ENCODE results near the gene STAP2. TPM values are rescaled to one million over a fixed set of nuclear protein-coding genes. Genes with fewer than 3 reads are reported as not detected.
"Not testable (repeated sequence)": the region's sequence is repeated elsewhere in the genome, so short reads cannot be mapped to it uniquely, and the experiment has no call there.

Gene STAP2
- total RNA-seq, 2 donors from 2014 or later, result 17.4 to 22.3 TPM

DNA sequence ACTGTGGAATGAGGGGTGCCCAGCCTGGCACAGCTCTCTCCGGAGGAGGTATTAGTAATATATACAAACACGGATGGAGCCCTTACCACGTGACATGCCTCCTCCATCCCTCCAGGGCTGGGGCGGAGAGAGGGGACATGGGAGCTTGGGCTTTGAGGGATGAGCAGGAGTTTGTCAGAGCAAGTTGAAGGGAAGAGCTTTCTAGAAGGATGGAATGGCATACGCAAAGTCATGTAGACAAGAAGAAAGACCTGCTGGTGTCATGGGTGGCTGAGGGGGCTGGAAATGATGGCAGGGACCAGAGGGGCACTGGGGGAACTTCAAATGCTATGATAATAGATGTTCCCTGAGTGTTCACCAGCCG, 7.4 kb upstream of the STAP2 start:
- Mint-ChIP-seq H3K27ac (no peak overlapping the region), H3K9me3 (no peaks in the 10 kb centered on the region), H3K36me3 (peaks cover 6 to 8% of the 10 kb centered on the region in 2 donors)
- ATAC-seq (no peak), DNase-seq (ENCODE audit: low spot score in 2 of 2) (no peak)

DNA sequence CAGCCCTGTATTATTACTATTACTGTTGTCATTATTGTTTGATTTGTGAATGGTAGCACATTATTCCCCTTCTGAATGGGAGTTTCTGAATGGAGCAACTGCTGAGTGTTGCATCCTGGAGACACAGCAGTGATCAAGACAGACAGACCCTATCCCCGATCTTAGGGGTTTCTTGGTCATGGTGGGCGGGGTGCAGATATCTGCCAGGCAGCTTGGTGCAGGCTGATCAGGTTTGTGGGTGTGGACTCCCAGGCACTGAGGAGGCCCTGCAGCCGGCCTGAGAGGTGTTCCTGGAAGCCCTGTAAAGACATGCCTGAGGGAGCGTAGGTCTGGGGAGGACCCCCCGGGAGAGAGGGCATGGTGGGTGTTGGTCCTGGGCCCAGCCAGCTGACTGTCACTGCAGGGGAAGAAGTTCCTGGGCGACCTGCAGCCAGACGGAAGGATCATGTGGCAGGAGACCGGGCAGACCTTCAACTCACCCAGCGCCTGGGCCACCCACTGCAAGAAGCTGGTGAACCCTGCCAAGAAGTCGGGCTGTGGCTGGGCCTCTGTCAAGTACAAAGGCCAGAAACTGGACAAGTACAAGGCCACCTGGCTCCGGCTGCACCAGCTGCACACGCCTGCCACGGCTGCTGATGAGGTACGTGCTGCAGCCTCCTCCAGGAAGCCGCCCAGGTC, 6.9 kb upstream of the STAP2 start:
- ATAC-seq (no peak), DNase-seq (ENCODE audit: low spot score in 2 of 2) (no peak)
- H3K27ac Mint-ChIP-seq, result no peak overlapping the region
- peaks cover 6 to 8% of the 10 kb centered on the region in 2 donors for H3K36me3 Mint-ChIP-seq
- H3K9me3 Mint-ChIP-seq, result no peaks in the 10 kb centered on the region

DNA sequence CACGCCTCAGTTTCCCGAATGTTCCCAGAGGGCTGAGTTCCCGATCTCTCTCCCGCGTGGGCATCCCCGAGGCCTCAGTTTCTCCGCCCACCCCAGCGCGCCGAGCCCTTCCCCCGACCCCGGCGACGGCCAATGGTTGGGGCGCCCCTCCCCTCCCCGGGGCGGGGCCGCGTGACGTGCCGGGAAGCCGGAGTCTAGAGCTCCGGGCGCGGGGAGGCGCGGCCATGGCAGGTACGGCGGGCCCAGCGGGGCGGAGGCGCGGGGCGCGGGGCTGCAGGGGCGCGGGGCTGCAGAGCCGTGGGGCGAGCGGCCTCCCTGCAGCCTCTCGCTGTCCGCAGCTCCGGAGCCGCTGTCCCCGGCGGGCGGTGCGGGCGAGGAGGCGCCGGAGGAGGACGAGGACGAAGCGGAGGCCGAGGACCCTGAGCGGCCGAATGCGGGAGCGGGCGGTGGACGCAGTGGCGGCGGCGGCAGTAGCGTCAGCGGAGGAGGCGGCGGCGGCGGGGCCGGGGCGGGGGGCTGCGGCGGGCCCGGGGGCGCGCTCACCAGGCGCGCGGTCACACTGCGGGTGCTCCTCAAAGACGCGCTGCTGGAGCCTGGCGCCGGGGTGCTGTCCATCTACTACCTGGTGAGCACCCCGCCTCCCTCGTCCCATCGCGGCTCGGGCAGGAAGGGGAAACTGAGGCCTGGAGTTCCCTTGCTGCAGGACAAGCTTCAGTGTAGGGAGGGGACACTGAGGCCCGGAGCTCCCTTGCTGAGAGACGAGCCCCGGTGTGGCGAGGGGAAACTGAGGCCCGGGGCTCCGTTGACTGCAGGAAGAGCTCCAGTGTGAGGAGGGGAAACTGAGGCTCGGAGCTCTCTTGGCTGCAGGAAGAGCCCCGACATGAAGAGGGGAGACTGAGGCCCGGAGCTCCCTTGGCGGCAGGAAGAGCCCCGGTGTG, 5.0 kb upstream of the STAP2 start, which contains the start of gene MPND:
MPND (plus strand) TSS at position 193 of the 938 bp plus-strand sequence; CDS start at position 225, 32 bp downstream.
- Mint-ChIP-seq H3K9me3 (no peaks in the 10 kb centered on the region), H3K36me3 (peaks cover 6 to 8% of the 10 kb centered on the region in 2 donors)
- peak; percentile 92 to 99 for DNase-seq (ENCODE audit: low spot score in 2 of 2)

DNA sequence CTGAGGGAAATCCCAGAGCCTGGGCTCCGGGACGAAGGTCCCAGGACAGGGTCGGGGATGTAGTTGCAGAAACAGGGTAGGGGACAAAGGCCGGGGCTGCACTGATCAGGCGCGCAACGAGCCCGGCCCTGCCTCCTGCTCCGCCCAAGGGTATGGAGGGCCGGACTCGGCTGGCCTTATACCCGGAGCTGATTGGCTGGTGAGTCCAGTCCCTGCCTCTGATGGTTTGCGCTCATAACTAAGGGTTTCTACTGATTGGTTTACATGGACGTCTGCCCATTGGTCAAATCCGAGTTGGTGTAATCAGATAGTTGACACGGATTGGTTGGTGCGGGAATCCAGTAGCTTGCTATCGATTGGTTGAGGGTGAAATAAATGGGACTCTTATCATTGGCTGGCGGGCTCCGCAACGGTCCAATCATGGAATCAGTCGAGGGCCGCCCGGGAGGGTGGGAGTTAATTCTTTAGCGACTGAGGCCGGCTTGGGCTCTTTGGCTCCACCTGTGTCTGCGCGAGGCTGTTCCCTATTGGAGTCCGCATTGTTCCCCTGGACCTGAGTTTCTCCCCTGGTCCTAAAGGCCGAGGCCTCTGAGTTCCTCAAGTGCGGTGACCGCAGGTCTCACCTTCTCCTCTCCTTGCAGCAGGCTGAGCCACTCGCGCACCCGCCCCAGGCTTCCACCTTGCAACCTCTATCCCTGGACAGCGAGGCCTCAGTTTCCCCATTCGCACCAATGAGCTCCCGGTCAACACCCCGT, 4.2 kb upstream of the STAP2 start:
- H3K36me3 Mint-ChIP-seq, result peaks cover 6 to 8% of the 10 kb centered on the region in 2 donors

More for the DNA sequence above, 5.0 kb upstream of the STAP2 start, which contains the start of gene MPND:
- ATAC-seq, result peak; percentile 75 to 79
- H3K27ac Mint-ChIP-seq, result peak within 1 kb of the TSS; percentile 85 to 95

DNA sequence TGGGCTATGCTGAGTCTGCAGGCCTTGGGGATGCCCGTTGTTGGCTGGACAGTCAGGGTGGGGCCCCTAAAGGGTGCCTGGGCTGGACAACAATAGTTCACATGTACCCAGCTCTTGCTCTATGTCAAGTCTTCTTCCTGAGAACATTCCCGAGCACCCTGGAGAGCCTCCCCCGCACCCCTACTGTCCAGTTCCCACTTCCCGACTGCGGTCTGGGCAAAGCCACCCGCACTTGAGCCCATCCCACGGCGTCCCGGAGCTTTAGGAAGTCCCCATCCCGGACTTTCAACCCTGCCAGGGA, 3.6 kb upstream of the STAP2 start:
- Mint-ChIP-seq H3K9me3 (no peaks in the 10 kb centered on the region), H3K36me3 (peaks cover 6 to 8% of the 10 kb centered on the region in 2 donors), H3K27ac (peak overlapping the region in 1 of 2 donors; percentile 85)
- DNase-seq (ENCODE audit: low spot score in 2 of 2) (peak in 1 of 2 donors; percentile 73), ATAC-seq (no peak)

More for the DNA sequence above, 4.2 kb upstream of the STAP2 start:
- Mint-ChIP-seq H3K9me3 (no peaks in the 10 kb centered on the region), H3K27ac (peak overlapping the region; percentile 85 to 95)
- ATAC-seq (peak; percentile 88 to 92), DNase-seq (ENCODE audit: low spot score in 2 of 2) (peak; percentile 88 to 95)

DNA sequence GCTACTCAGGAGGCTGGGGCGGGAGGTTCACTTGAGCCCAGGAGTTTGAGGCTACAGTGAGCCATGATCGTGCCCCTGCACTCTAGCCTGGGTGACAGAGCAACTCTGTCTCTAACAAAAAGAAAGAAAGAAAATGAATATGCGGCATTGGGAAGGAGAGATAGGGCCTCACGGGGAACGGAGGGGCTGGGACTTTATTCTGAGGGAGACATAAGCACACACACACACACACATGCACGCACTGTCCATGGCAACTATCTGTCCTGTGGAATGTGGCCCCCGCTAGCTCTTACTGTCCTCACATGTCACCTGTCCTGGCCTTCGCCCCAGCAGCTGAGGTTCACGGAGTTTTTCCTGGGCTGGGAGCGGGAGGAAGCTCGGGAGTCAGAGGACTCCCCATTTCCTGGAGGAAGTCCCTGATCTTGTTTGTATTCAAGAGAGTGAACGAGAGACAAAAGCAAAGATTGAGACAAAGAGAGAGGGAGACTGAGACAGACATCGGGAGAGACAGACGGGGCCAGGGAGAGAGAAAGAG, 654 bp downstream of the STAP2 start:
- ATAC-seq (no peak), DNase-seq (ENCODE audit: low spot score in 2 of 2) (no peak)
- peaks cover 10 to 25% of the 10 kb centered on the region in 2 donors for H3K36me3 Mint-ChIP-seq
- peaks cover 13 to 17% of the 10 kb centered on the region in 2 donors for H3K9me3 Mint-ChIP-seq
- H3K27ac Mint-ChIP-seq, result peak overlapping the region; percentile 90 to 94

DNA sequence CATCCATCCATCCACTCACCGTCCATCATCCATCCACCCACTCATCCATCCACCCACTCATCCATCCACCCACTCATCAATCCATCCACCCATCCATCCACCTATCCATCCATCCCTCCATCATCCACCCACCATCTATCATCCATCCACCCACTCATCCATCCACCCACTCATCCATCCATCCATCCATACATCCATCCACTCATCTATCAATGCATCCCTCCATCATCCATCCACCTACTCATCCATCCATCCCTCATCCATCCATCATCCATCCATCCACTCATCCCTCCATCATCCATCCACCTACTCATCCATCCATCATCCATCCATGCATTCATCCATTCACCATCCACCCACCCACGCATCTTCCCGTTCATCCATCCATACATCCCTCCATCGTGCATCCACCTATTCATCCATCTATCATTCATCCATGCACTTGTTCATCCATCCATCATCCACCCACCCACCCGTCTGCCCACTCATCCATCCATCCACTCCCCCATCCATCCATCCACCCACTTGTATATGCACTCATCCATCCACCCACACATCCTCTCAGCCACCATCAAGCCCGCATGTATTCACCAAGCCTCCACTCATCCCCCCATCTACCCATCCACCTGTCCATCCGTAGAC, 3.6 kb downstream of the STAP2 start:
- Mint-ChIP-seq H3K27ac (peak overlapping the region in 1 of 2 donors; percentile 70), H3K9me3 (peaks cover 13 to 17% of the 10 kb centered on the region in 2 donors), H3K36me3 (peaks cover 10 to 31% of the 10 kb centered on the region in 2 donors)
- DNase-seq (ENCODE audit: low spot score in 2 of 2) (no peak), ATAC-seq (no peak)

DNA sequence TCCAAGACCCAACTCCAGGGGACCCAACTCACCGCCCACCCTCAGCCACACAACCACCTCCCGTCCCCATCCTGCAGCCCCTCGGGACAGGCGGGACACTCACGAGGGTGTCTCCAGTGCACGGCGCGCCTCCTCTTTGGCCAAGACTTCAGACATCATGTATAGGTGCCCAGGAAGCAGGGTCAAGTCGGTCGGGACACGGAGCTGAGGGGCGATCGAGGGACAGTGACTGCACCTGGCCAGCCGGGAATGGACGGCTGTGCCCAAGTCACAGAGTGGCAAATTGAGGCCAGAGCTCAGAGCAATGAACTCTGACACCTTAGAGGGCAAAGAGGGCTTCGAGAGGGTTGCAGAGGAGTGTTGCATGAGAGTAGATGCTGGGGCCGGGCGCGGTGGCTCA, 8.8 kb downstream of the STAP2 start:
- Mint-ChIP-seq H3K27ac (peak overlapping the region in 1 of 2 donors; percentile 87), H3K9me3 (peaks cover 8 to 9% of the 10 kb centered on the region in 2 donors), H3K36me3 (peaks cover 5 to 23% of the 10 kb centered on the region in 2 donors)
- no peak for DNase-seq (ENCODE audit: low spot score in 2 of 2)
- no peak for ATAC-seq

DNA sequence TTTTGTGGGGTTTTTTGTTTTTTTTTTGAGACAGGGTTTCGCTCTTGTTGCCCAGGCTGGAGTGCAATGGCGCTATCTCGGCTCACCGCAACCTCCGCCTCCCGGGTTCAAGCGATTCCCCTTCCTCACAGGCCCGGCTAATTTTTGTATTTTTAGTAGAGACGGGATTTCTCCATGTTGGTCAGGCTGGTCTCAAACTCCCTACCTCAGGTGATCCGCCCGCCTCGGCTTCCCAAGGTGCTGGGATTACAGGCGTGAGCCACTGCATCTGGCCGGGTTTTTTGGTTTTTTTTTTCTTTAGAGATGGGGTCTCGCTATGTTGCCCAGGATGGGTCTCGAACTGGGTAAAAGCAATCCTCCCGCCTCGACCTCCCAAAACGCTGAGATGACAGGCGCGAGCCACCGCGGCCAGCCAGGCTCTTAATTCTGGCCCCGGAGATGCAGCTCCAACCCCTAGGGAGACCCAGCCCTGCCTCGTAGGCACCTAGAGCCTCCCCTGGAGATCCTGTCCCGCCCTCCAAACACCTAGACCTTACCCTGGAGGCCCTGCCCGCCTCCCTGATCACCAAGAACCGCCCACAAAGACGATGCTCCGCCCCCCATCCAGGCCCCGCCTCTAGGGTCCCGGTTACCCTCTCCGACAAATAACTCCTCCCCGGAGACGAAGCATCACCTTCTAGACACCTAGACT, 9.5 kb downstream of the STAP2 start:
- peaks cover 0 to 16% of the 10 kb centered on the region in 2 donors for H3K36me3 Mint-ChIP-seq
- peak in 1 of 2 donors; percentile 70 for DNase-seq (ENCODE audit: low spot score in 2 of 2)
- H3K27ac Mint-ChIP-seq, result peak overlapping the region; percentile 87 to 94
- H3K9me3 Mint-ChIP-seq, ATAC-seq: not testable (repeated sequence)

DNA sequence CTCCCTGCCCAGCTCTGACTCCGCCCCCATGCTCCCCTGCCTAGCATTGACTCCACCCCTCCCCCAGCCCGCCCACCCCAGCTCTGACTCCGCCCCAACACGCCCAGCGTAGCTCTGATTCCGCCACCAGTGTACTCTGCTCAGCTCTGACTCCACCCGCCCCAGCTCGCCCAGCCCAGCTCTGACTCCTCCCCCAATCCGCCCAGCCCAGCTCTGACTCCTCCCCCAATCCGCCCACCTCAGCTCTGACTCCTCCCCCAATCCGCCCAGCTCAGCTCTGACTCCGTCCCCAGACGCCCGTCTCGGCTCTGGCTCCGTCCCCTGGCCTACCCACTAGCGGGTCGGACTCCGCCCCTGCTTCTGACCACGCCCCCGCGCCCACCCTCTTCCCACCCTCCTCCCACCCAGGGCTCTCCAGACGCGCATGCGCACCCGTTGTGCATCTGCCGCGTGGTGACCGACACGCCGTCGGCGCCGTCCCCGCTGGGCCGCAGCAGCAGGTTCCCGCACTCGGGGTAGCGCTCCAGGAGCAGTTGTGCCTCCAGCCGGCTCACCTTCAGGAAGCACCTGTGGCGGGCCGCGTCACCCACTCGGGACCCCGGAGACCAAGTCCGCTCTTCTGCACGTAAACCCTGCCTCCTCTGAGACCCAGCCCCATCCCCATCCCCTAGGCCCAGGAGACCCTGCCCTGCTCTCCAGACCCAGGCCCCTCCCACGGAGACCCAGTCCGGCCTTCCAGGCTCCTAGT, 10.2 kb downstream of the STAP2 start:
- peaks cover 0 to 12% of the 10 kb centered on the region in 2 donors for H3K36me3 Mint-ChIP-seq
- H3K27ac Mint-ChIP-seq, result peak overlapping the region; percentile 87 to 94
- DNase-seq (ENCODE audit: low spot score in 2 of 2) (peak; percentile 96), ATAC-seq (peak; percentile 84 to 91)
- no peaks in the 10 kb centered on the region for H3K9me3 Mint-ChIP-seq

DNA sequence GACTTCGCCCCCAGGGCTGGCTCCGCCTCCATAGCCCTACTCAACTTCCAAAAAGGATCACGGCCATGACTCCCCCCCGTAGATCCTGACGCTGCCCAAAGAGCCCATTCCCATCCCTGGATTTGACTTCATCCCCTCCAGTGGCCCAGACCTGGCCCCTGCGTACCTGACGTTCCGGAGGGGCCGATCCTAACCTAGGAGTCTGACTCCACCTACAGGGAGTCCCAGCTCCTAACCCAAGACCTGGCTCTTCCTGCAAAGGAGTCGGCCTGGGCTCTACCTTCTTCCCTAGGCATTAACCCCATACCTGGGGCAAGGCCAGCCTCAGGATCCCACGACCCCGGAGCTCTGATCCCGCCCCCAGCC, 10.8 kb downstream of the STAP2 start:
- no peaks in the 10 kb centered on the region for H3K9me3 Mint-ChIP-seq
- ATAC-seq, result peak; percentile 20 to 30
- H3K36me3 Mint-ChIP-seq, result peaks cover 0 to 12% of the 10 kb centered on the region in 2 donors
- peak overlapping the region; percentile 73 to 87 for H3K27ac Mint-ChIP-seq
- no peak for DNase-seq (ENCODE audit: low spot score in 2 of 2)

DNA sequence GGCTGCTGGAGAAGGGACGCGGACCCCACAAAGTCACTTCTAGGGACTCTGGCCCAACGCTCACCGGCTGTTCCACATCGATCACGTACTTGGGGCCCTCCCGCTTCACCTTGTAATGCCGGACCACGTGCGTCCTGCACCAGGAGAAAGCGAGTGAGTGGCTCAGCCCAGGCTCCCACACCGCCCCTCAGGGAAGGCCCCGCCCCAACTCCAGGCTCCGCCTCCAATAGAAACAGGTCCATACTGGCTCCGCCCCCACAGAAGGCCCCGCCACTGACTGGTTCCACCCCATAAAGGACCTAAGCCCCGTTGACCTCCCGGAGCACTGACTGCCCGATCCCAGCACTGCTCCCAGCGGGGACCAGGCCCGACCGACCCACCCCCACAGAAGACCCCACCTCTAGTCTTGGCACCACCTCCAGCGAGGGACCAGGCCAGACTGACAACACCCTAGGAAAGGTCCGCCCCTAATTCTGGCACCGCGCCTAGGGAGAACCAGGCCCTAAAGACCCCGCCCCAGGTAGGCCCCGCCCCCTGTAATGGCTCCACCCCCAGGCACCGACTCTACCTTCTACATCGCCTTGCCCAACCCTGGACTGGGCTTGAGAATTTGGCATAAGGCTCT, 11.3 kb downstream of the STAP2 start:
- no peaks in the 10 kb centered on the region for H3K9me3 Mint-ChIP-seq
- peaks cover 0 to 12% of the 10 kb centered on the region in 2 donors for H3K36me3 Mint-ChIP-seq
- H3K27ac Mint-ChIP-seq, result peak overlapping the region; percentile 73 to 87
- DNase-seq (ENCODE audit: low spot score in 2 of 2) (peak; percentile 77 to 91), ATAC-seq (peak; percentile 31 to 63)

DNA sequence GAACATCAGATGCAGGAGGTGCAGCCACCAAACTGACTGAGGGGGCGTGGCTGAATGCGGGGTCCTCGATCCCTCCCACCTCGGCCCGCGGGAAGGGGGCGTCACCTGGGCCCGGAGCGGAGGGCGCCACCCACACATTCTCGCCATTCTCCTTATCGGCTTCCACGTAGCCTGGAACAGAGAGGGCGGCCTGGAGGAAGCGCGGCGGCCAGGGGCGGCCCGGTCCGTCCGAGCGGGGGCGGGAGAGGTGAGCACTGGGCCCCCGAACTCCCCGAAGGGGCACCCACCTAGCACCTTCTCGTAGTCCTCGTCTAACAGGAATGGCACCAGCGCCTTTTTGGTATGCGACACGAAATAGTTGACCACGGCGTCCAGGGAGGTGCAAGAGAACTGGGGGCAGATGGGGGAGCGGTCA, 11.8 kb downstream of the STAP2 start:
- ATAC-seq, result no peak
- Mint-ChIP-seq H3K27ac (no peak overlapping the region), H3K9me3 (no peaks in the 10 kb centered on the region), H3K36me3 (peaks cover 0 to 12% of the 10 kb centered on the region in 2 donors)
- DNase-seq (ENCODE audit: low spot score in 2 of 2), result no peak

DNA sequence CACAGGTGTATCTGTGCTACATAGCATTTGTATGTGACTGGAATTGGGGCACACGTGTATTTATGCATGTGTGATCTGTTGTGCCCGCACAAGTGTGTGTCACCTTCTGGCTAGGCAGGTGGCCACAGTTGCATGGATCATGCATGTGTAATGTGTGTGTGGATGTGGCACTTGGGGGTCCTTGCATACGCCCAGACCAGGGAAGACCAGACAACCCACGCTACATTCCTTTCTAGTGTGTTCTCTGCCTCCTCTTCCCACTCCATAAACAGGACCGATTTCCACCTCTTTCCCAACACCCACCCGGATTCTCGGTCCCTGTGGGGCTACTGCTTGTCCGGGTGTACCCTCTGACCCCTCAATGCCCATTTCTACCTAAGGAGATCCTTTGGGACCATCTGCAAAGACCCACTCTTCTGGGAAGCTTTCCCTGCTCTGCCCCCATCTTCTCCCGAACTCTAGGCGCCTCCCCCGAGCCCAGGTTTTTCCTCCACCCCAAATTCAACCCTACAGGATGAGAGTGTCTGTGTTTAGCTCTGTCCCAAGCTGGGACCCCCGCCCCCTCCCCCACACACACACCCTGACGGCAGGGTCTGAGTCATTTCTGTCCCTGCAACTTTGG, 12.3 kb downstream of the STAP2 start:
- no peak for ATAC-seq
- H3K36me3 Mint-ChIP-seq, result peaks cover 0 to 12% of the 10 kb centered on the region in 2 donors
- H3K27ac Mint-ChIP-seq, result peak overlapping the region in 1 of 2 donors; percentile 68
- H3K9me3 Mint-ChIP-seq, result no peaks in the 10 kb centered on the region
- DNase-seq (ENCODE audit: low spot score in 2 of 2), result no peak

All from activated naive CD4-positive, alpha-beta T cell treated with anti-CD3 and anti-CD28 coated beads, Interleukin-2, amount 50 U/mL, for 72 hours (primary cell).